ENCODE measurements around the gene NSFL1C.

GRCh38 chr20:1494436-1494835 lies 27.8 kb upstream of the NSFL1C start:
- TF ChIP-seq CTCF (IDR thresholded peaks at IDR 0.05) (no peak), POLR2AphosphoS5 (IDR thresholded peaks at IDR 0.05) (no peak), POLR2A (IDR thresholded peaks at IDR 0.05; ENCODE audit: low read depth) (no peak)
